K562 (cell line): ENCODE data around the gene CCNK. TPM values are rescaled to one million over a fixed set of nuclear protein-coding genes. Genes with fewer than 3 reads are reported as not detected.

Source experiments
- ATAC-seq: fragments of 200-7000 bp; cut with Tn5 transposase; 3 replicates; pipeline ENCODE4 v1.9.1; 2020; ENCODE audit warnings: moderate library complexity
- BruUV-seq: library from RNA; stranded (reverse); fragments of 400-500 nt; replicated peaks from 2 replicates; lab custom pipeline; 2021; lab: Mats Ljungman, UMichigan
- CTCF ChIA-PET: fragments of 300-600 bp; formaldehyde crosslinking; extraction: SDS; loops from one replicate; lab custom pipeline; 2021; ENCODE audit warnings: low intra/inter-chr PET ratio; lab: Yijun Ruan, JAX
- POLR2A ChIA-PET: fragments of 300-600, 350-650 bp; sonication (Branson Sonifier 250); formaldehyde crosslinking; extraction: SDS; loops from one replicate; lab custom pipeline; 2021; ENCODE audit warnings: antibody characterized with exemption, inconsistent platforms; lab: Yijun Ruan, JAX
- DNase-seq, 4 experiments: peaks; one replicate each; pipeline versions ENCODE4 v3.0.0 to v3.0.0-alpha.2; 2011 to 2018; ENCODE audit warnings: low spot score in 3 of 4, mixed read lengths in 3 of 4; ENCODE audit errors: extremely low read depth in 1 of 4
- FAIRE-seq: peaks from 2 replicates; lab custom pipeline; 2011; peaks lifted over from hg19 to GRCh38; lab: Jason Lieb, UNC
- H2AFZ ChIP-seq: 2 replicates; pipeline ENCODE4 v1.6.0; 2011; ENCODE audit warnings: low read depth, low read length, control low read depth, inconsistent platforms
- H3K27ac ChIP-seq: fragments of 200-600 bp; 3 replicates; pipeline ENCODE4 v1.8.0; 2011; ENCODE audit warnings: low read depth, mild to moderate bottlenecking, control low read depth, inconsistent platforms, low read length, moderate library complexity, mixed read lengths; ENCODE audit errors: extremely low read depth
- H3K27me3 ChIP-seq, 2 experiments: fragments of 300-600 bp in 1 of 2; 2 replicates in 1 of 2; 3 replicates in 1 of 2; pipeline versions ENCODE4 v1.6.0 to v1.8.0; 2011; ENCODE audit warnings: inconsistent platforms in 2 of 2, low read length in 2 of 2, mild to moderate bottlenecking in 1 of 2, mixed read lengths in 1 of 2, moderate library complexity in 1 of 2; ENCODE audit not compliant: control insufficient read depth in 2 of 2, insufficient read depth in 2 of 2
- H3K36me3 ChIP-seq: fragments of 300-600 bp; 3 replicates; pipeline ENCODE4 v1.8.0; 2011; ENCODE audit warnings: mild to moderate bottlenecking, low read length, inconsistent platforms; ENCODE audit not compliant: control insufficient read depth, insufficient read depth
- H3K4me1 ChIP-seq, 2 experiments: fragments of 200-600 bp in 1 of 2; replicated peaks in 1 of 2; 2 replicates in 1 of 2; 3 replicates in 1 of 2; pipeline versions ENCODE4 v1.5.1 to v1.8.0; 2011; ENCODE audit warnings: inconsistent platforms in 2 of 2, low read length in 2 of 2, mild to moderate bottlenecking in 1 of 2, mixed read lengths in 1 of 2, moderate library complexity in 1 of 2; ENCODE audit not compliant: control insufficient read depth in 2 of 2, insufficient read depth in 2 of 2
- H3K4me2 ChIP-seq: 2 replicates; pipeline ENCODE4 v1.6.1; 2011; ENCODE audit warnings: low read length, control low read depth, inconsistent platforms, mixed read lengths; ENCODE audit not compliant: insufficient read depth
- H3K4me3 ChIP-seq: fragments of 200-600 bp; sonication (generic), shearing (Covaris generic); 2 replicates; pipeline ENCODE4 v1.5.1; 2016; ENCODE audit warnings: control low read depth, inconsistent platforms
- H3K79me2 ChIP-seq: fragments of 200-600 bp; 3 replicates; pipeline ENCODE4 v1.8.0; 2011; ENCODE audit warnings: low read length, inconsistent platforms; ENCODE audit not compliant: control insufficient read depth, insufficient read depth
- H3K9ac ChIP-seq, 2 experiments: 2 replicates each; pipeline versions ENCODE4 v1.6.0 to v1.6.1; 2011; ENCODE audit warnings: low read depth in 2 of 2, low read length in 2 of 2, control low read depth in 1 of 2, inconsistent platforms in 1 of 2, mild to moderate bottlenecking in 1 of 2, mixed read lengths in 1 of 2; ENCODE audit not compliant: insufficient read depth in 1 of 2
- H3K9me1 ChIP-seq: one replicate; pipeline ENCODE4 v1.6.0; 2011; ENCODE audit warnings: inconsistent platforms, mild to moderate bottlenecking, low read length, moderate library complexity; ENCODE audit not compliant: control insufficient read depth, insufficient read depth
- H3K9me3 ChIP-seq: replicated peaks from 2 replicates; pipeline ENCODE4 v1.5.1; 2011; ENCODE audit warnings: low read depth, low read length, inconsistent platforms; ENCODE audit not compliant: control insufficient read depth, insufficient read depth
- H4K20me1 ChIP-seq: replicated peaks from 2 replicates; pipeline ENCODE4 v1.6.1; 2011; ENCODE audit warnings: low read length, inconsistent platforms, mixed read lengths; ENCODE audit not compliant: control insufficient read depth, insufficient read depth
- FIP1L1 ChIP-seq: fragments of 200-400 bp; formaldehyde crosslinking; IDR thresholded peaks from 2 replicates; pipeline ENCODE4 v1.6.1; 2018; ENCODE audit warnings: mild to moderate bottlenecking, low read depth, low read length; ENCODE audit not compliant: poor library complexity, severe bottlenecking
- GATA2 ChIP-seq: sonication (generic); formaldehyde crosslinking; IDR thresholded peaks from 2 replicates; pipeline ENCODE4 v1.4.0; 2020; ENCODE audit warnings: mild to moderate bottlenecking, missing genetic modification reagents
- KAT2B ChIP-seq: IDR thresholded peaks from one replicate; pipeline ENCODE4 v1.6.1; 2012; ENCODE audit warnings: low read depth, mild to moderate bottlenecking, control low read depth, inconsistent platforms, low read length, moderate library complexity
- KLF6 ChIP-seq: fragments of 250-450 bp; sonication (Bioruptor Pico); IDR thresholded peaks from 2 replicates; pipeline ENCODE4 v1.4.0; 2020; ENCODE audit warnings: mild to moderate bottlenecking, moderate library complexity, borderline replicate concordance
- NCOA1 ChIP-seq: fragments of 450-650 bp; IDR thresholded peaks from 2 replicates; pipeline ENCODE4 v1.6.1; 2016; ENCODE audit warnings: low read depth
- NEUROD1 ChIP-seq: fragments of 150-350 bp; IDR thresholded peaks from 2 replicates; pipeline ENCODE4 v1.6.1; 2014; ENCODE audit warnings: borderline replicate concordance, low read length, low read depth; ENCODE audit not compliant: partially characterized antibody
- NFATC3 ChIP-seq: fragments of 450-650 bp; IDR thresholded peaks from 2 replicates; pipeline ENCODE4 v1.6.1; 2017; ENCODE audit warnings: mild to moderate bottlenecking
- POLR3A ChIP-seq: IDR thresholded peaks from 2 replicates; pipeline ENCODE4 v1.6.1; 2011; ENCODE audit warnings: borderline replicate concordance, mild to moderate bottlenecking, moderate library complexity; ENCODE audit not compliant: insufficient read length, insufficient read depth; ENCODE audit errors: extremely low read depth
- RB1 ChIP-seq: fragments of 450-650 bp; IDR thresholded peaks from 2 replicates; pipeline ENCODE4 v1.6.1; 2017; ENCODE audit warnings: low read depth, mild to moderate bottlenecking
- RBM14 ChIP-seq: fragments of 200-400 bp; formaldehyde crosslinking; IDR thresholded peaks from 2 replicates; pipeline ENCODE4 v1.6.1; 2018; ENCODE audit warnings: low read depth, mild to moderate bottlenecking, low read length, moderate library complexity, borderline replicate concordance; ENCODE audit not compliant: insufficient read depth
- SMARCA4 ChIP-seq: fragments of 450-650 bp; IDR thresholded peaks from 2 replicates; pipeline ENCODE4 v1.6.1; 2016
- SMC3 ChIP-seq: conservative IDR thresholded peaks from 2 replicates; pipeline ENCODE4 v1.6.1; 2011; ENCODE audit warnings: low read depth, low read length, improper control_type of control experiment; ENCODE audit not compliant: insufficient read depth
- TCF7L2 ChIP-seq: fragments of 150-350 bp; IDR thresholded peaks from 2 replicates; pipeline ENCODE4 v1.6.1; 2016; ENCODE audit warnings: low read depth, mild to moderate bottlenecking, low read length, moderate library complexity
- ZFPM2 ChIP-seq: fragments of 250-450 bp; sonication (Bioruptor Pico); IDR thresholded peaks from 2 replicates; pipeline ENCODE4 v1.5.1; 2022; ENCODE audit warnings: mild to moderate bottlenecking
- WGBS: fragments of 100-300 bp; shearing (Covaris generic); methylation state at CpG from one replicate; pipeline ENCODE4 v1.1.6; 2016; ENCODE audit warnings: low coverage, mixed read lengths; ENCODE audit not compliant: insufficient coverage; ENCODE audit errors: missing lambda C conversion rate; 5-methylcytosine and 5-hydroxymethylcytosine counted together
- in situ Hi-C: fragments of 300-500 bp; cut with MboI; formaldehyde crosslinking; loops from 4 replicates; pipeline ENCODE4 v1.15.0; 2018; ENCODE audit warnings: inconsistent platforms, mixed read lengths
- intact Hi-C: fragments of 100-400 bp; cut with micrococcal nuclease; formaldehyde crosslinking; loops from 2 replicates; pipeline ENCODE4 v1.14.2; 2022
- polyA plus RNA-seq, 8 experiments: library from polyadenylated mRNA; depleted of rRNA in 4 of 8; stranded (reverse) in 5 of 8; unstranded in 3 of 8; fragments of >200 nt; fragmentation: Nextera tagmentation in 2 of 8; fragmentation: Illumina TruSeq in 1 of 8; extraction: Ambion mirVana in 2 of 8; extraction: Trizol in 1 of 8; gene quantifications; 2 replicates each; pipeline versions ENCODE4 v1.2.1 to v1.2.3, GENCODE V29; 2011 to 2014; ENCODE audit warnings: inconsistent platforms in 1 of 8, missing spikeins in 1 of 8
- total RNA-seq, 7 experiments: library from RNA; depleted of rRNA in 6 of 7; stranded (reverse); fragments of >200 nt in 6 of 7; fragmentation: Illumina TruSeq in 2 of 7; extraction: Trizol in 2 of 7; gene quantifications; 2 replicates each; pipeline versions ENCODE4 v1.2.1 to v1.2.3, GENCODE V29; 2011 to 2021; ENCODE audit warnings: low replicate concordance in 1 of 7
- TF ChIP-seq, protein P1 (sequence below): sonication (generic); formaldehyde crosslinking; IDR thresholded peaks from 2 replicates; pipeline ENCODE4 v1.8.1; 2023; ENCODE audit warnings: mild to moderate bottlenecking, missing genetic modification reagents
- TF ChIP-seq, protein P2 (sequence below): fragments of 250-450 bp; sonication (Bioruptor Pico); IDR thresholded peaks from 2 replicates; pipeline ENCODE4 v1.9.0; 2021; ENCODE audit warnings: mild to moderate bottlenecking
- TF ChIP-seq, protein P3 (sequence below): sonication (generic); formaldehyde crosslinking; IDR thresholded peaks from 2 replicates; pipeline ENCODE4 v1.9.0; 2022; ENCODE audit warnings: mild to moderate bottlenecking, missing genetic modification reagents

The CCNK gene
- total and polyA plus RNA-seq, 9 of the 15 experiments (the other 6 are each of a cell fraction or from before 2014, with no cell fraction given): 5.8 to 84.2 (median 16.4) TPM

GRCh38 chr14:99468081-99468480 lies 13.1 kb upstream of the CCNK start (continued):
- TF ChIP-seq POLR3A (no peak), NEUROD1 (no peak), SMC3 (no peak)

- Histone ChIP-seq H2AFZ (no peak overlapping the region), H3K4me1 (peaks cover 0 to 5% of the 10 kb centered on the region in 2 experiments; a peak in 2 of 5 replicates), H3K79me2 (peaks cover 62% of the 10 kb centered on the region), H4K20me1 (peaks cover 18% of the 10 kb centered on the region), H3K9me1 (no peaks in the 10 kb centered on the region), H3K9me3 (no peaks in the 10 kb centered on the region), H3K9ac (no peak overlapping the region), H3K27me3 (no peaks in the 10 kb centered on the region), H3K36me3 (peaks cover 15% of the 10 kb centered on the region; the same call in 2 of the 3 replicates), H3K4me3 (no peak overlapping the region), H3K4me2 (no peak overlapping the region), H3K27ac (no peak overlapping the region)
- CTCF ChIA-PET: no interaction called here
- POLR2A ChIA-PET: interaction anchor here (0.5 kb wide), 1 partner anchor 234 kb away, joined by 3 read pairs; no protein-coding TSS in a partner anchor
- DNase-seq (no peak), FAIRE-seq (no peak), ATAC-seq (no peak)
- intact Hi-C loops (no loop called here), in situ Hi-C loops (no loop called here)
- 84% methylated on average over 6 of the region's 8 CpGs for WGBS
- no TSS peak for BruUV-seq
- TF ChIP-seq NCOA1 (no peak), ZFPM2 (no peak), KLF6 (CRISPR knock-in tag) (no peak), TCF7L2 (no peak), GATA2 (no peak), RB1 (no peak), NFATC3 (no peak), FIP1L1 (no peak), RBM14 (no peak), SMARCA4 (no peak), KAT2B (no peak)
- TF ChIP-seq, protein P1, sequence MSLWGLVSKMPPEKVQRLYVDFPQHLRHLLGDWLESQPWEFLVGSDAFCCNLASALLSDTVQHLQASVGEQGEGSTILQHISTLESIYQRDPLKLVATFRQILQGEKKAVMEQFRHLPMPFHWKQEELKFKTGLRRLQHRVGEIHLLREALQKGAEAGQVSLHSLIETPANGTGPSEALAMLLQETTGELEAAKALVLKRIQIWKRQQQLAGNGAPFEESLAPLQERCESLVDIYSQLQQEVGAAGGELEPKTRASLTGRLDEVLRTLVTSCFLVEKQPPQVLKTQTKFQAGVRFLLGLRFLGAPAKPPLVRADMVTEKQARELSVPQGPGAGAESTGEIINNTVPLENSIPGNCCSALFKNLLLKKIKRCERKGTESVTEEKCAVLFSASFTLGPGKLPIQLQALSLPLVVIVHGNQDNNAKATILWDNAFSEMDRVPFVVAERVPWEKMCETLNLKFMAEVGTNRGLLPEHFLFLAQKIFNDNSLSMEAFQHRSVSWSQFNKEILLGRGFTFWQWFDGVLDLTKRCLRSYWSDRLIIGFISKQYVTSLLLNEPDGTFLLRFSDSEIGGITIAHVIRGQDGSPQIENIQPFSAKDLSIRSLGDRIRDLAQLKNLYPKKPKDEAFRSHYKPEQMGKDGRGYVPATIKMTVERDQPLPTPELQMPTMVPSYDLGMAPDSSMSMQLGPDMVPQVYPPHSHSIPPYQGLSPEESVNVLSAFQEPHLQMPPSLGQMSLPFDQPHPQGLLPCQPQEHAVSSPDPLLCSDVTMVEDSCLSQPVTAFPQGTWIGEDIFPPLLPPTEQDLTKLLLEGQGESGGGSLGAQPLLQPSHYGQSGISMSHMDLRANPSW (CRISPR knock-in tag): no peak
- TF ChIP-seq, protein P2, sequence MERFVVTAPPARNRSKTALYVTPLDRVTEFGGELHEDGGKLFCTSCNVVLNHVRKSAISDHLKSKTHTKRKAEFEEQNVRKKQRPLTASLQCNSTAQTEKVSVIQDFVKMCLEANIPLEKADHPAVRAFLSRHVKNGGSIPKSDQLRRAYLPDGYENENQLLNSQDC (CRISPR knock-in tag): no peak
- TF ChIP-seq, protein P3, sequence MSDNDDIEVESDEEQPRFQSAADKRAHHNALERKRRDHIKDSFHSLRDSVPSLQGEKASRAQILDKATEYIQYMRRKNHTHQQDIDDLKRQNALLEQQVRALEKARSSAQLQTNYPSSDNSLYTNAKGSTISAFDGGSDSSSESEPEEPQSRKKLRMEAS (CRISPR knock-in tag): no peak
Measured at GRCh38 chr14:99468836-99469592, 12.2 kb upstream of the CCNK start.
